Lower lobe of right lung (tissue), 2 donors: ENCODE results near the gene ULK4. TPM values are rescaled to one million over a fixed set of nuclear protein-coding genes. Genes with fewer than 3 reads are reported as not detected.
A peak's percentile ranks its signal among the peaks of the same experiment; 100 is the strongest.

Experiments
- ATAC-seq, 2 donors: fragments of 200-7000 bp; cut with Tn5 transposase; one replicate each; pipeline ENCODE4 v1.9.1; 2020 to 2022; ENCODE audit warnings: mild to moderate bottlenecking in 2 of 2, moderate library complexity in 2 of 2
- DNase-seq: peaks from one replicate; pipeline ENCODE4 v3.0.0-alpha.2; 2020
- H3K27ac ChIP-seq: fragments of 200-600 bp; one replicate; pipeline ENCODE4 v1.8.0; 2022
- H3K27me3 ChIP-seq: fragments of 200-600 bp; one replicate; pipeline ENCODE4 v1.8.0; 2022; ENCODE audit warnings: low read depth
- H3K36me3 ChIP-seq: fragments of 200-600 bp; one replicate; pipeline ENCODE4 v1.8.0; 2022; ENCODE audit warnings: mild to moderate bottlenecking
- H3K4me1 ChIP-seq: fragments of 200-600 bp; one replicate; pipeline ENCODE4 v1.8.0; 2022
- H3K4me3 ChIP-seq: fragments of 200-600 bp; one replicate; pipeline ENCODE4 v1.8.0; 2022; ENCODE audit warnings: mild to moderate bottlenecking
- H3K9me3 ChIP-seq: fragments of 200-600 bp; one replicate; pipeline ENCODE4 v1.8.0; 2022
- intact Hi-C: fragments of 100-400 bp; cut with DNase I; formaldehyde crosslinking; loops from one replicate; pipeline ENCODE4 v1.11.0; 2022
- total RNA-seq: library from RNA; stranded (reverse); fragmentation: NEBNext Ultra II Directional; extraction: Animal tissue kit (Norgen Biotek cat#: 25700); gene quantifications from one replicate; pipeline ENCODE4 v1.2.1, GENCODE V29; 2021
- TF ChIP-seq, protein P1 (sequence below): fragments of 200-600 bp; IDR thresholded peaks from one replicate; pipeline ENCODE4 v1.8.0; 2022; ENCODE audit warnings: antibody characterized with exemption, mild to moderate bottlenecking
- donor health status: DM: no; HTN: yes; CAD: no; lungs with severe emphysema.

ULK4 gene
- total RNA-seq, 1 donor from 2014 or later, result 11.4 TPM

DNA sequence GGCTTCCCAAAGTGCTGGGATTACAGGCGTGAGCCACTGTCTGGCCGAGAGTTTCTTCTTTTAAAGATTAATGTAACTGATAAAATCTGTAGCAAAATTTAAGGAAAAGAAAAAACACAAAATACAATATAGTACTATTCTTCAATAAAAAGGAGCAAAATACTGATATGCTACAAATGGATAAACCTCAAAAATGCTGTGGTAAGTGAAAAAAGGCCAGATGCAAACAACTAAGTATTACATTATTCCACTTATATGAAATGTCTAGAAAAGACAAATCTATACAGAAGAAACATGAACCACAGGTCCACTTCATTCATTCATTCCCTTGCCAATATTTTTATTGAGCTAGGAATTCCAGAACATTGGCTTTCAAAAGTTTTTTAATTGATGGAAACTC lies 463.1 kb downstream of the ULK4 start:
- Histone ChIP-seq H3K4me1 (no peaks in the 10 kb centered on the region), H3K27ac (no peak overlapping the region), H3K27me3 (no peaks in the 10 kb centered on the region), H3K36me3 (no peaks in the 10 kb centered on the region), H3K4me3 (no peak overlapping the region), H3K9me3 (no peaks in the 10 kb centered on the region)
- ATAC-seq (no peak), DNase-seq (no peak)
- intact Hi-C loops, result no loop called here
- TF ChIP-seq, protein P1, sequence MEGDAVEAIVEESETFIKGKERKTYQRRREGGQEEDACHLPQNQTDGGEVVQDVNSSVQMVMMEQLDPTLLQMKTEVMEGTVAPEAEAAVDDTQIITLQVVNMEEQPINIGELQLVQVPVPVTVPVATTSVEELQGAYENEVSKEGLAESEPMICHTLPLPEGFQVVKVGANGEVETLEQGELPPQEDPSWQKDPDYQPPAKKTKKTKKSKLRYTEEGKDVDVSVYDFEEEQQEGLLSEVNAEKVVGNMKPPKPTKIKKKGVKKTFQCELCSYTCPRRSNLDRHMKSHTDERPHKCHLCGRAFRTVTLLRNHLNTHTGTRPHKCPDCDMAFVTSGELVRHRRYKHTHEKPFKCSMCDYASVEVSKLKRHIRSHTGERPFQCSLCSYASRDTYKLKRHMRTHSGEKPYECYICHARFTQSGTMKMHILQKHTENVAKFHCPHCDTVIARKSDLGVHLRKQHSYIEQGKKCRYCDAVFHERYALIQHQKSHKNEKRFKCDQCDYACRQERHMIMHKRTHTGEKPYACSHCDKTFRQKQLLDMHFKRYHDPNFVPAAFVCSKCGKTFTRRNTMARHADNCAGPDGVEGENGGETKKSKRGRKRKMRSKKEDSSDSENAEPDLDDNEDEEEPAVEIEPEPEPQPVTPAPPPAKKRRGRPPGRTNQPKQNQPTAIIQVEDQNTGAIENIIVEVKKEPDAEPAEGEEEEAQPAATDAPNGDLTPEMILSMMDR, result no peak

DNA sequence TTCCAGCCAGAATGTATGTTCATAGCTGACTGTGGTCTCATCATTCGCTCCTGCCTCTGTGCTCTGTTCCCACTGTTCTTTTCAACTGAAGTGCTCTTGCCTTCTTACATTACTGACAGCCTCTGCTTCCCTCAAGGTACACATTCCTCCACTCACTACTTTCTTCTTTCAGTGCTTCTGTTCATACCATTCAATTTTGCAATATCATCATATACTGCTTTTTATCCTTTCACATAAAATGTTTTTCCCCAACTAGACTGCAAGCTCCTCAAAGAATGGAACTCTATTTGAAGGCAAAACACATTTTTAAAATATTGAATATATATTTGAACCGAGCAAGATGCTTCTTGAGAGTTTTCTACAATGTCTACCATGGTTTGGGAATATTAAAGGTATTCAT lies 471.5 kb downstream of the ULK4 start:
- intact Hi-C loops, result no loop called here
- H3K36me3 ChIP-seq, result no peaks in the 10 kb centered on the region
- no peak for ATAC-seq
- H3K4me3 ChIP-seq, result no peak overlapping the region
- TF ChIP-seq, protein P1, result no peak
- DNase-seq, result no peak
- no peaks in the 10 kb centered on the region for H3K9me3 ChIP-seq
- no peaks in the 10 kb centered on the region for H3K4me1 ChIP-seq
- H3K27ac ChIP-seq, result no peak overlapping the region
- H3K27me3 ChIP-seq, result no peaks in the 10 kb centered on the region

DNA sequence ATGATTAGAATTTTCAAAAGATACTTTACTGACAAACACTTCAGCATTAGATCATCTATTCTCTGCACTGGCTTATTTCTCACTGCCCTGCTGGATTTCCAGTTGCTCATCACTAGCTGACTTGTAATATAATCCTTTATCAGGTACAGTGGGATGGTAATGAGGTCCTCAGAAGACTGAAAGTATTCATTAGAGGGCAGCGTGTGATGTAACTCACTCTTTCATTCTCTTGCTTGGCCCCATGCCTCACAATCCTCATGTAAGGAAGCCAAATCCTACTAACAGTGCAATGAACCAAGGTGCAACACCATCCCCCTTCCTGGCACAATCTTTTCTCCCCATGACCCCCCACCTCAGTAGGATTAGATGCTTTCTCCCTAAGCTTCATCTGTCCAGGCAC lies 472.7 kb downstream of the ULK4 start:
- intact Hi-C loops, result no loop called here
- Histone ChIP-seq H3K9me3 (no peaks in the 10 kb centered on the region), H3K36me3 (no peaks in the 10 kb centered on the region), H3K27me3 (no peaks in the 10 kb centered on the region), H3K4me1 (no peaks in the 10 kb centered on the region), H3K4me3 (no peak overlapping the region), H3K27ac (no peak overlapping the region)
- TF ChIP-seq, protein P1, result no peak
- ATAC-seq (no peak), DNase-seq (no peak)

DNA sequence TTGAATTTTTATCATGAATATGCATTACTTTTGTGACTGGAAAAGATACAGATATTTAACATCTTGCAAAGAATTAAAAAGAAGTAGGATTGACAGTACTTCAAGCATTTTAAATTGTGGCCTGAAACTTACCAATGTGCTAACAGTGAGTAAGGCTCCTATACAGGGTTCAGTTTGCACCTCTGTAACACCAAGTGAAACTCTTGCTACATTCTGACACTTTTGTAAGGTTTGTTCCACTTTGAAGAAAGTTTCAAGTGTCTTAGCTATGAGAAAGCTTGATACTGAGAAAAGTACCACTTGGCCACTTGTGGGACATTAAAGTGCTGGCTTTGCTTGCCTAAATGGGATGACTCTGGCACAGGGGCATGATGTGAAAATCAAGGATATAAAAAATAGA lies 473.4 kb downstream of the ULK4 start:
- Histone ChIP-seq H3K36me3 (no peaks in the 10 kb centered on the region), H3K9me3 (no peaks in the 10 kb centered on the region), H3K4me3 (no peak overlapping the region), H3K4me1 (no peaks in the 10 kb centered on the region), H3K27me3 (no peaks in the 10 kb centered on the region), H3K27ac (no peak overlapping the region)
- DNase-seq (no peak), ATAC-seq (peak in 1 of 2 donors; percentile 42)
- intact Hi-C loops, result no loop called here
- TF ChIP-seq, protein P1, result no peak

DNA sequence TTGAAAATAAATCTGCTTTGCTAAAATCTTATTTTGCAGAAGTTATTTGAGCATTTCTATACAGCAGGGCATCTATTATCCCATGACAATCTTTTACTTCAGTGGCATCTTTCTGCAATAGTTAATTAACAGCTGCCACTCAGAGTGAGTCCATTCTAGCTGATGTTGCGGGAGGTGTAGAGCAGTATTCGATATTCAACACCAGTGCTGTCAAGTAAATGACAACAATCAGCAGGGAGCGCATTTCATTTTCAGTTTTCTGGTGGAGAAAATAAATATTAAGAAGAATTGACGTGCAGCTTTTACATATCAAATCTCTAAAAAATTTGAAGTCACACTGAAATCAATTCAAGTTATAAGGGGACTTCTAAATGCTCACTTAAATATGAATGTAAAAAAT lies 476.4 kb downstream of the ULK4 start:
- ATAC-seq, result no peak

More for the DNA sequence above, 476.4 kb downstream of the ULK4 start:
- Histone ChIP-seq H3K27ac (no peak overlapping the region), H3K27me3 (no peaks in the 10 kb centered on the region), H3K9me3 (no peaks in the 10 kb centered on the region), H3K4me1 (no peaks in the 10 kb centered on the region), H3K4me3 (no peak overlapping the region), H3K36me3 (no peaks in the 10 kb centered on the region)
- TF ChIP-seq, protein P1, result no peak
- intact Hi-C loops, result no loop called here
- no peak for DNase-seq
